ENCODE results near the gene PBX1.

PBX1 gene

DNA sequence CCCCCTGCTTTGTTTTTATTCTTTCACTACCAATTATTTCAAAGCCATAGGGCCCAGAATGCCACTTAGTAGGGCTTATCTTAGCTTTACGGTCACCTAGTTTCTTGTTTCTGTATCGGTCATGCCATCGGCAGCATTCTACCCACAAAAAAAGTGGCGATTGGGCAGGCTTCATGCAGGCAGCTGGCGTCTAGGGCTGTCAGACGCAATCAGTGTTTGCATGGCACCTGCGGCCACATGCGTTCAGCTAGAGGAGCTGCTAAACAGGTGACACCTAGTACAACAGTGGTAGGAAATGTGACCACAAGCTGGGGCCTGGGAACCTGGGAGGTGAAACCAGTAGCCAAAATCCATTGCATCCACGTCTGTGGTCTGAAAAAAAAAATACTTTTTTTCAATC lies 262.7 kb downstream of the PBX1 start:
- no peak for DNase-seq (ENCODE audit: low read depth)

GRCh38 chr1:164823486-164824279 lies 264.7 kb downstream of the PBX1 start:
- DNase-seq (ENCODE audit: low read depth) = no peak

DNA sequence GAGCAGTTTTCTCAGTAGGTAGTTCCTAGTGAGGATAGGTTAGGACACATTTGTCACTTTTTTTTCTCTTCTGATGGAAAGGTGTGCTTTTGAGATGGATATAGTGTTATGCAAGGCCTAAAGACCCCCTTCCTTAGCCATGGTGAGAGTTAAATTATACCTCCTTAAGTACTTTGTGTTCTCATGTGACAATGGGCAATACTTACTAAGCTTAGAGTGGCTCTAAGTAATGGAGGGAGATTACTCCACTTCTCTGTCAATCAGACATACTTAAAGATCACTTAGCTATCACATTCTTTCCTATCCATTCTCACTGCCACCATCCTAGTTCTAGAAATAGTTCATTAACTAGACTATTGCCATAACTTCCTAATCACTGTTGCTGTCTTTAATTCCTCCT lies 265.6 kb downstream of the PBX1 start:
- DNase-seq (ENCODE audit: low read depth) = no peak

DNA sequence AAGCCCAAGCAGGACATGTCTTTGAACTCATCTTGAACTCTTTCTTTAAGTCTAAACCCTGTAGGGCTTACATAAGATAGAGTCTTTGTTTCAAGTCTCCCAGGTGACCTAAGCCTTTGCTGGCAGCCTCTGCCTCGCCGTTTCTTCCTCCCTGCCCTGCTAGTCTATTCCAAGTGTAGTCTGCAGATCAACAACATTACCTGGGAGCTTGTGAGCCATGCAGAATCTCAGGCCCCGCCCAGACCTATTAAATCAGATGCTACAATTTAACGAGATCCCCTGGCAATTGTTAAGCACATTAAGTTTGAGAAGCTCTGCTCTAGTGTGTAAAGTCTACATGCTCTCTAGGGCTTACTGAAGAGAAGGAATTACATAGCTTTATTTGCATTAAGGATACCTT lies 271.6 kb downstream of the PBX1 start:
- DNase-seq (ENCODE audit: low read depth) = no peak

DNA sequence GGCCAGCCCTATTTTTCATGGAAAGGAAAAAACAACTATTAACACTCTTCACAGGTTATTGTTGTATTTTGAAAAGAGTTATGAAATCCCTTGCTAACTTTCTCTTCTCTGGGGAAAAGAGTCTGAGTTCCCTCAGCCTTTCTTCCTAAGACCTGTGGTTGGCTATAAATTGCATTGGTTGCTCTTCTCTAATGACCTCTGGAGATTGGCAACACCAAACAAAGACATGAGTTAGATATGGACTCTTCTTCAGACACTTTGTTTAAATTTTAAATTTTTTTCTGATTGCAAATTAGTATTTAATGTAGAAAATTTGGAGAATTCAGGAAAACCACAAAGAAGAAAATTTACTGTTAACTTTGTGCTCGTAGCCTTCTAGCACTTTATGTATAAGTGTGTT lies 275.7 kb downstream of the PBX1 start:
- DNase-seq (ENCODE audit: low read depth) = no peak

DNA sequence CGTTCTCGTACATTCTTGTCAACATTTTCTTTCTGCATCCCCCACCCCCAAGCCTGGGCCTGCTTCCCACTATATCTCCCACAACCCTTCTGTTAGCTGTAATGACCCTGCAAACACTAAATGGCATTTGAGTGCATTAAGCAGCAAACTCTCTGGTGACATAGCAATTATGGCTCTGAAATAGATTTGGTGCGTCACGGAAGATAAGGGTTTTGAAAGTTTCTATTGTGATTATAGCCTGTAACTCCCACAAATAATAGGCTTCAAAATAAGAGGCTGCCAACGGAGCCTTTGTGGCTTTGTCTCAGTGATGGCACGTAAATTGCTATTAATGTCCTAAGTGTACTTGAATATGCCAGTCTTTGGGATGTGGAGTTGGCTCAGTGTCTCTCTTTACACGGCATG lies 277.6 kb downstream of the PBX1 start:
- no peak for DNase-seq (ENCODE audit: low read depth)

GRCh38 chr1:164838786-164839185 lies 279.8 kb downstream of the PBX1 start:
- no peak for DNase-seq (ENCODE audit: low read depth)

GRCh38 chr1:164840936-164841335 lies 282.0 kb downstream of the PBX1 start:
- no peak for DNase-seq (ENCODE audit: low read depth)

GRCh38 chr1:164841702-164842465 lies 282.9 kb downstream of the PBX1 start:
- no peak for DNase-seq (ENCODE audit: low read depth)

GRCh38 chr1:164842870-164843269 lies 283.9 kb downstream of the PBX1 start:
- no peak for DNase-seq (ENCODE audit: low read depth)

DNA sequence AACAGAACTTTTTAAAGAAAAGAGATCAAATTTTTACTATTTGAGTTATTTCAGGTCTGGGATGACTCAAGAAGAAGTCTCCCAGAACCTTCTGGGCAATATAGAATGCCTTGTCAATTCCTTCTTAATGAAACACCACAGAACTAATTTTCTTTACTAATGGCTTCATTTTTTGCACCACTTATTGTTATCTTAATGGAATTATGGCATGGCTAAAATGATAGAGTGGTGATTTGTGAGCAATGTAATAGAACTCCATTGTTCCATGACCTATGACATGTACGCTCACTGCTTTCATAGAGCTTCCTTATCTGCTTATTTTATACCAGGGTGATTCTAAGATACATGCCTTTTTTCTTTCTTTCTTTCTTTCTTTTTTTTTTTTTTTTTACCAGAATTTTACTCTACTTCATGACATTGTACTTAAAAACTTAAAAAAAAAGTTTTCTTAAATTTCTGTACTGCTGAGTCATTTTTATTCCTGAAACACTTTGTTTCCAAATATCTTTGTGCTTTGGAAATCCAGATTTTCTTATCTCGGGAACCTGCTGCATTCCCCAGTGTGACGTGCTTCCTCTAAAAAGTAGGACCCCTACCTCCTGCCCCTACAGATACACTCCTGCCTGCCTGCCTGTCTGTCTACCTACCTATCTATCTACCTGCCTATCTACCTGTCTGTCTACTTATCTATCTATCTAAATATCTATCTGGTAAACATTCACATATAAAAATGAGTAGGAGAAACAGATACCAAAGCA lies 284.9 kb downstream of the PBX1 start:
- no peak for DNase-seq (ENCODE audit: low read depth)

- DNase-seq (ENCODE audit: low read depth) = no peak
These were observed 288.0 kb downstream of the PBX1 start for GRCh38 chr1:164846731-164847691.

GRCh38 chr1:164853146-164853545 lies 294.2 kb downstream of the PBX1 start:
- no peak for DNase-seq (ENCODE audit: low read depth)

GRCh38 chr1:164855716-164856329 lies 296.8 kb downstream of the PBX1 start:
- no peak for DNase-seq (ENCODE audit: low read depth)

- DNase-seq (ENCODE audit: low read depth) = no peak
These were observed 297.4 kb downstream of the PBX1 start for GRCh38 chr1:164856381-164856780.

- DNase-seq (ENCODE audit: low read depth) = no peak
These were observed 298.5 kb downstream of the PBX1 start for GRCh38 chr1:164857439-164857838.

- DNase-seq (ENCODE audit: low read depth) = no peak
These were observed 299.2 kb downstream of the PBX1 start for GRCh38 chr1:164858096-164858632.

GRCh38 chr1:164861632-164862031 lies 302.6 kb downstream of the PBX1 start:
- DNase-seq (ENCODE audit: low read depth) = no peak

GRCh38 chr1:164863056-164863455 lies 304.1 kb downstream of the PBX1 start:
- no peak for DNase-seq (ENCODE audit: low read depth)

GRCh38 chr1:164864161-164864560 lies 305.2 kb downstream of the PBX1 start:
- DNase-seq (ENCODE audit: low read depth) = no peak

DNA sequence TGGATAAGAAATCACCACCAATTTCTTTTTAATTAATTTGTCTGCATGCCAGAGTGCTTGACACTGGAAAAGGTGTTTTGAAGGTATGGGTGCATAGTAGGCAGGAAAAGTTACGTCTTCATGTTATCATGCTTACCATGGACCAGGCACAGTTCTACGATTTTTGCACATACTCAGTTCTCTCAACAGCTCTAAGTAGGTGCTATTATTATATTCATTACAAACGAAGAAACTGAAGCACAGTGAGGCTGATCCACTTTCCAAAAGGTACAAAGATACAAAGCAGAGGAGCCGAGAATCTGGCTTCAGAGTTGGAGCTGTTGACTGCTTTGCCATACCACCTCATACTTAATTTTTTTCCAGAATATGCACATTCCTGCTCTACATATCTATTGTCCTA lies 306.4 kb downstream of the PBX1 start:
- DNase-seq (ENCODE audit: low read depth) = no peak
